Heart left ventricle (tissue), 13 donors: Measurements from ENCODE around the gene PPM1M.
"Not testable (repeated sequence)": the region's sequence is repeated elsewhere in the genome, so short reads cannot be mapped to it uniquely, and the experiment has no call there.

Experiments
- CTCF ChIP-seq, 12 donors: fragments of 200-600 bp; sonication (generic) in 4 of 12; IDR thresholded peaks; one replicate each; pipeline versions ENCODE4 v1.5.0 to v1.8.0; 2018 to 2022; ENCODE audit warnings: antibody characterized with exemption in 12 of 12, mild to moderate bottlenecking in 5 of 12
- POLR2A ChIP-seq, 2 donors: fragments of 450-650 bp; IDR thresholded peaks; one replicate each; pipeline ENCODE4 v1.6.1; 2017; ENCODE audit warnings: antibody characterized with exemption in 2 of 2, mild to moderate bottlenecking in 2 of 2, moderate library complexity in 2 of 2
- donor health status: ischemic (EF 13 %, LVEDD 7.1; RV severe dilation, severe dysfunction).
- donor health status: DM: no; HTN: yes; CAD: no.
- donor health status: DM: no; HTN: no; CAD: no.
- donor health status: ischemic (EF 25% LVEDD 6.9; RV normal size, moderate dysfunction).
- donor health status: ischemic (EF 25% LVEDD 5.7; RV mildly dilated, moderate dysfunction).
- donor health status: ischemic (EF 35%, LVEDD 5.7; RV mildly dilated, moderate dysfunction).
- donor health status: nonischemic (EF 11% LVEDD 7.7; RV severe dilation, severe dysfunction).
- donor health status: DM: yes; HTN: yes; CAD: no.
- donor health status: PGD.
- donor health status: ischemic (EF 29% LVEDD 5.4; RV normal size, mild dysfunction).
- donor health status: nonischemic (EF 23%, LVEDD 6.1; RV moderate dilation, normal function).

- not testable (repeated sequence) for TF ChIP-seq POLR2A, CTCF (IDR thresholded peaks at IDR 0.05)
These were observed 38.5 kb downstream of the PPM1M start for GRCh38 chr3:52284051-52284450.
